HG03175 (cell line): Measurements from ENCODE around the gene SPATA6L.

Experiments used
- ATAC-seq: cut with Tn5 transposase; IDR thresholded peaks from one replicate; pipeline ENCODE4 v1.9.1; 2021; ENCODE audit warnings: mild to moderate bottlenecking, moderate library complexity; ENCODE audit not compliant: unreplicated experiment

Gene SPATA6L

GRCh38 chr9:4590430-4591122 lies 75.7 kb downstream of the SPATA6L start:
- no peak for ATAC-seq

DNA sequence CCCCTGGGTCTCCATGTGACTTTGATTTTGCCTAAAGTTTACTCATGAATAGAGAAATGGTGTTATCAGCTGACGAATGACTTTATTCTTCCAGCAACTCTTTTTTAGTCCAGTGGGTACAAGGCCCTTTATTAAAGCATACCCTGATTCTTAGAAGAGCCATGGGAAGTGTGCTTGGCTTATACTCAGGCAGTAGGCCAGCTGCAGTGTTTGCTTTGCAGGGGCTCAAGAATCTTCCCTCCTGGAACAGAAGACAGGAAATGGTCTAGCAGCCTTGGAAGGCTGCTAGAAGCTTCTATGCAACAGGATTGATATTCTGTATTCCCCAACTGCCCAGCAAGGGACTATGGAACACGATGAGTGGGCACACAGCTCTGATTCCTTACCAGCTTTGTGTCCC lies 77.6 kb downstream of the SPATA6L start:
- ATAC-seq, result no peak

GRCh38 chr9:4585135-4585534 lies 81.1 kb downstream of the SPATA6L start:
- no peak for ATAC-seq

DNA sequence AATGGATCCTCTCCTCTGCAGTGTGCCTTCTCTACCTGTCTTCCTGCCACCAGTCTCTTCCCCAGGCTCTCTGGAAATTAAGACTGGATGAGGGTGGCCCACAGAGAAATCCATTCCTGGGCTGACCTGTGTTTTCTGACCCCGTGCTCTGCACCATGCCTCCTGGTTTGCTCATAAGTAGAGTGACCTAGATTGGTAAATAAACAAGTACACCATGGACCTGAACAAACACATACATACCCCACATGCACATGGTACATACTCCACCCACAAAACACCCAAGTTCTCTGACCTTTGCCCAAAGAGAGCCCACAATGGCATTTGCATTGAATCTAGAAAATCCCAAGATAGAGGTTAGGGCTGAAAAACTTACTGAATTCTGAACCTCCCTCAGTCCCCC lies 81.6 kb downstream of the SPATA6L start:
- no peak for ATAC-seq

DNA sequence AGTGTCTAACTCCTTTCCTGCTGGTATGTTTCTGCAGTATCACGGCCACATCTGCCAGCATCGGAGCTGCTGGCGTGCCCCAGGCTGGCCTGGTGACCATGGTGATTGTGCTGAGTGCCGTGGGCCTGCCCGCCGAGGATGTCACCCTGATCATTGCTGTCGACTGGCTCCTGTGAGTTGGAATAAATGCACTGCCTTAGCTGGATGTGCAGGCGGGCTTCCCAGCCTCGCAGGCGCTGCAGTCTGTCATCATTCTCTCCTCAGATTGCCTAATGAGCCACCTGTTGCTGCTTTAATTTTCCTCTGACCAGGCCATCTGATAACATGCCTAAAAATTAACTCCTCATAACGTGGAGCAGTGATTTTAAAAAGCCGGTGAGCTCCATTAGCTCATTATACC lies 83.3 kb downstream of the SPATA6L start:
- ATAC-seq, result no peak

DNA sequence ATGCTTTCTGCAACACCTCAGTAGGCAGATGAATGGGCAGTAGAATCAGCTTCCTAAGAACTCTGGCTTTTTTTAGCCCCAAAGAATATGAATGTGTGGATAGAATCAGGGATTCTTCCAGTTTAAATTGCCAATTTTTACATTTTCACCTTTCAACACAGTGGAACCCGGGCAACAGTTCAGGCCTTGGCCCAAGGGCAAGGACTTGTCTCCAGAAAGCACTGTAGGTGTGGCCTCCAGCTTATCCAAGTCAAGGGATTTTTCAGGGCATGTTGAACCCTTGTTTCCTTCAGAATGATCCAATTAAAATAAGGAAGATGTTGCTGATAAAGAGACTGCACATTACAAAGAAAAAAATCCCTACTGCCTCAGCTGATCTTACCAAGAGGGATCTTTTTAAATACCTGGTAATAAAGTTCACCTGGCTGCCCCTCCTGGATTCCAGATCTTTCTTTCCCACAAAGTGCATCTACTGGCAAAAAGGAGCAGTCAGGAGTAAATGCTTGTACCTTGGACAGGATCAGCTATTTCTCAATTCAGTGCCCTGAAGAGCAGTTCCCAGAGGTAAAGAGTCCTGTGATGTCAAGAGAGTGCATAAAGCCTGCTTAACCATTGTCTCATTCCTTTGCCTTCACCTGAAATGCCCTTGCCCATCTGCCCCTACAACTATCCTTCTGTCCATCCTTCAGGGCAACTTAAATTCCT lies 84.3 kb downstream of the SPATA6L start:
- no peak for ATAC-seq

DNA sequence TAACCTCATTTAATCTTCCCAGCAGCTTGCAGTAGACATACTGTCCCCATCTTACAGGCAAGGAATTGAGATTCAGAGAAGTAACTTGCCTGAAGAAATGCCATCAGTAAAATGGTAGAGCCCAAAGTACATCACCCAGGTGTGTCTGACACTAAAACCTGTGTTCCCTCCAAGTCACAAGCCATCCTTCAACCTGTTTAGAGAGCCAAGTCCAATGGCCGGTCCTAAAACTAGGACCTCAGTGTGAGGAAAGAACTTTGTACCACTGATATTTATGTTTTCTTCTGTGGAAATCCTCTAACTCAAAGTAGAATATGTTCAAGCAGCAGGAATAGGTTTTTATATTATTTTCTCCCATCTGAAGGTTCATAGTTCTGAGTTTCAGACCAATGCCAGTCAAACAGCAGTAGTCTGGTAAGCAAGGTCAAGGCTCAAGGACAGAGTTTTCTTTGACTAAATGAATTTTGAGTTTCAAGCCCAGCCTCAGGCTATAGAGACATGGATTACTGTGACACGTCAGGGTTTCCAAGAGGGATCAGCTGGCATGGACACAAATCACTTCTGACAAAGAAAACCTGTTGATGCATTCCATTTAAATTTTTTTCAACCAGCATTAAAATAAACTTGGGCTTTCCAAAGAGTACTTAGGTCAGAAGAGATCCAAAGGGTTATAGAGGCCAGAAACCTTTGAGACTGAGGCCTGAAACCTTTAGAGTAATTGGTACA lies 85.1 kb downstream of the SPATA6L start:
- ATAC-seq, result no peak

- ATAC-seq, result no peak
These were observed 87.3 kb downstream of the SPATA6L start for GRCh38 chr9:4579001-4579400.

DNA sequence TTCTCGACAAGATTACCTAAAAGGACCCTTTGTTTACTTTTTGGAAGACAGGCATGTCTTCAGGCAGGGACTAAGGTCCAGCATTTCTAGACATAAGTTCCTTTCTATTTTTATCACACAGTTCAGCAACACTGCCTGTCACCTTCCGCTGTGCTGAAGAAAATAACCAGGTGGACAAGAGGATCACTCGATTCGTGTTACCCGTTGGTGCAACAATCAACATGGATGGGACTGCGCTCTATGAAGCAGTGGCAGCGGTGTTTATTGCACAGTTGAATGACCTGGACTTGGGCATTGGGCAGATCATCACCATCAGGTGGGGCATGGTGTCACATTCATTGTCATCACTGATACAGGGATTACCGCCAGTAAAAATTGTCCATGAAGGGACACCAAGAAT lies 89.8 kb downstream of the SPATA6L start:
- ATAC-seq, result no peak

GRCh38 chr9:4575997-4576396 lies 90.3 kb downstream of the SPATA6L start:
- ATAC-seq, result no peak

DNA sequence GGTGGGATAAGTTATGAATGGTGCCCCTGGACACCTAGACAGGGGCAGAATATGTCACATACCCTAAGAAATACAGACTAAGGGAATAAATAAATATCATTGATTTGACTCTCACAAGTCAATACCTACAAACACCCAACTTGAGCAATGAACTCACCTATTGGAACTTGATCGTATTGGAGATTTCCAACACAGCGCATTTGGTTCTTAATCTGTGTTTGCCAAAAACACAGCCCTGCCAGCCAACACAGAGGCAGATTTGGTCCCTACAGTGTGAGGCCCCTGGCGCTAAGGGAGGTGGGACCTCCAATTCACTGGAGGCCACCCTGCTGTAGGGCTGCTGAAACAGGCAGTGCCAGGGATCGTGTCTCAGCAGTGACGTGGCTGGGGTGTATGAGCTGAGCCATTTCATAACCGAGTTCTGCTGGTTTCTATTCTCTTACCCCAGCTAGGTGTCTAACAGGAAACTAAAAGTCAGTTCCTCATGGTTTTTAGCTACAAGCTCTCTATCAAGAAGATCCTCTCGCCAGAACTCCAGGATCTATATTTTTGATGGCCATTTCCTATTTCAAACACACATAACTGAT lies 91.5 kb downstream of the SPATA6L start:
- ATAC-seq, result no peak

GRCh38 chr9:4573634-4574389 lies 92.5 kb downstream of the SPATA6L start:
- no peak for ATAC-seq

DNA sequence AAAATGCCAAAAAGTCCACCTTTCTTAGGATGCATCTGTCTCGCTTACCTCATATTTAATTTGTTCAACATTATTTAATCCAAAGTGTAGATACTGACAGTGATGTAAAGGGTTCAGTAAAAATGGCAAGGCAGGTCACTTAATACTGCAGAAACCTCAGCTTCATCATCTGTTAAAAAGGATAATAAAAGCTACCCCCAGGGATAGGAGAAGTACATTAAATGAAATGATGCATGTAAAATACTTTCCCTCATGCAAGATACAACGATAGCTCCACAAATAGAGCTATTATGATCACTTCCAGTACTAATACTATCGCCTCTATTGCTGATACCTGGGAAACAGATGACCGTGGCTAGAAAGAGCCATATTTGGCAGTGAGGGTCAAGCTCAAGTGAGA lies 93.1 kb downstream of the SPATA6L start:
- ATAC-seq, result no peak

GRCh38 chr9:4572184-4572826 lies 94.0 kb downstream of the SPATA6L start:
- ATAC-seq, result no peak

DNA sequence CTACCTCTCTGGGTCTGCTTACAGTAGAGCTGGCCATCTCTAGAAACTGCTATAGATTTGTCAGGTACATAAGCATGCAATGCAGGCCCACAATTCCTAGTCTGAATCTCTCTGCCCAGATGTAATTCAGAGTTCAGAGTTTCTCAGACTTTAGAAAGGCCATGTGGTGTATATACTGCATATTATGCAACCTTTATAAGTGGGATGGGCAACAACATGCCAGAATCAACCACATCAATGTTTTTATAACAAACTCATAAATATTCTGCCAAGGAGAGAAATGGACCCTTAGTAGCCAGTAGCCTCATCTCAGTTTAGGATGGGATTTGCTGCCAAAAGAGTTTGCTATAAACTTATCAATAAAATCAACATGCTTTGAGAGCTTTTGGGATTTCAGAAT lies 97.2 kb downstream of the SPATA6L start:
- no peak for ATAC-seq

GRCh38 chr9:4567601-4568000 lies 98.7 kb downstream of the SPATA6L start:
- no peak for ATAC-seq

- ATAC-seq, result no peak
These were observed 99.5 kb downstream of the SPATA6L start for GRCh38 chr9:4566806-4567205.

- no peak for ATAC-seq
These were observed 103.2 kb downstream of the SPATA6L start for GRCh38 chr9:4563105-4563504.

DNA sequence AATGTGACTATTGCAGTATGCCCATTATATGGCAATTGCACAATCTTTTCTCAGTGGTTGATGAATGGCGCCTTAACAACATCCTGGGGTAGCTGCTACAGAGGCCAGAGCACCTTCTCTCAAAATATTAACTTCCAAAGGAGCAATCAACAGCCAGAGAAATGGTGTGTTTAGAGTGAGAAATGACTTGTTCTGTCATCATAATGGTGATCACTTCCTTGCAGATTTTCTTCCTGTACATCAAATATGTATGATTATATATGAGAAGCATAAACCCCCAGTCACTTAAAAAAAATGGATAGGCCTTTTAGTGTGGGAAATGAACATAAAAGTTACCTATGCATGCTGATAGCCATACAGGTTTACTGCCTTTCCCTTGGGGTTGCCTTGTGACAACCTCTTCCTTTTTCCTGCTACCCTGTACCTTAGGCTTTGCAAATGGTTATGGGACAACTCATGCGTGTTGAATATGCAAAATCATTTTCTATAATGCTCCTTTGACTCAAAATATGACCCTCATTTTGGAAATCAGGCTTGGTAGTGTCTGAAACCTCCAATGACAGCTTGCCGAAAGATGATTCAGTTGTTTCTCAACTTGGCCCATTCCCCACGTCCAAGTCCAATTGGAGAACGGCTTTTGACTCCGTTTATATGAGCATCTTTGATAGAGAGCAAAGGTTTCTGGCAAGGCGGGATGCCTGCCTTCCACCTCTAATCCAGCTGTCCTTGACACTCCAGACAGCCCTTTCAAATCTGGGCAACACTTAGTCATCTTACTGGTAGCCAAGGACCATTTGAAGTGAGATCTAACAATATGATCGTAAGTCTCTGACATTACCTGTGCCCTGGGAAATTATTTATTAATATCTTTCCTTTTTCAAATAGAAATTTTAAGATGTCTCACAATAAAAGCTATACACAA lies 106.8 kb downstream of the SPATA6L start:
- ATAC-seq, result peak; percentile 86
